ENCODE results near the gene EYA4.

Gene EYA4

GRCh38 chr6:133436652-133437051, 195.5 kb downstream of the EYA4 start:
- DNase-seq (ENCODE audit: low spot score), result no peak

GRCh38 chr6:133441491-133441890, 200.3 kb downstream of the EYA4 start:
- no peak for TF ChIP-seq CTCF (IDR thresholded peaks at IDR 0.05)
- Histone ChIP-seq H3K27ac (no peak overlapping the region), H3K4me3 (no peak overlapping the region)
- no peak for DNase-seq (ENCODE audit: low spot score)

More at GRCh38 chr6:133436652-133437051, 195.5 kb downstream of the EYA4 start:
- TF ChIP-seq CTCF (IDR thresholded peaks at IDR 0.05), result no peak
- Histone ChIP-seq H3K27ac (no peak overlapping the region), H3K4me3 (no peak overlapping the region)

GRCh38 chr6:133446789-133447188, 205.6 kb downstream of the EYA4 start:
- DNase-seq (ENCODE audit: low spot score), result no peak
- TF ChIP-seq CTCF (IDR thresholded peaks at IDR 0.05), result no peak
- Histone ChIP-seq H3K27ac (no peak overlapping the region), H3K4me3 (no peak overlapping the region)

- no peak overlapping the region for H3K4me3 ChIP-seq
- H3K27ac ChIP-seq, result no peak overlapping the region
- TF ChIP-seq CTCF (IDR thresholded peaks at IDR 0.05), result no peak
- DNase-seq (ENCODE audit: low spot score), result no peak
Measured at GRCh38 chr6:133447924-133448323, 206.8 kb downstream of the EYA4 start.

GRCh38 chr6:133456439-133456838, 215.3 kb downstream of the EYA4 start:
- Histone ChIP-seq H3K27ac (no peak overlapping the region), H3K4me3 (no peak overlapping the region)
- no peak for TF ChIP-seq CTCF (IDR thresholded peaks at IDR 0.05)
- no peak for DNase-seq (ENCODE audit: low spot score)

GRCh38 chr6:133456944-133457343, 215.8 kb downstream of the EYA4 start:
- Histone ChIP-seq H3K4me3 (no peak overlapping the region), H3K27ac (no peak overlapping the region)
- no peak for TF ChIP-seq CTCF (IDR thresholded peaks at IDR 0.05)
- no peak for DNase-seq (ENCODE audit: low spot score)

- H3K4me3 ChIP-seq, result no peak overlapping the region
- no peak for TF ChIP-seq CTCF (IDR thresholded peaks at IDR 0.05)
- DNase-seq (ENCODE audit: low spot score), result no peak
- no peak overlapping the region for H3K27ac ChIP-seq
Measured at GRCh38 chr6:133460101-133460500, 218.9 kb downstream of the EYA4 start.

All from coronary artery (tissue), 2 donors.